ENCODE results near the gene BTBD17. TPM values are rescaled to one million over a fixed set of nuclear protein-coding genes. Genes with fewer than 3 reads are reported as not detected.

The BTBD17 gene
- total and polyA plus RNA-seq, 2 experiments from 2014 or later = 0.39 to 1.3 TPM

GRCh38 chr17:74330446-74330845 lies 31.2 kb downstream of the BTBD17 start:
- TF ChIP-seq, protein P1, sequence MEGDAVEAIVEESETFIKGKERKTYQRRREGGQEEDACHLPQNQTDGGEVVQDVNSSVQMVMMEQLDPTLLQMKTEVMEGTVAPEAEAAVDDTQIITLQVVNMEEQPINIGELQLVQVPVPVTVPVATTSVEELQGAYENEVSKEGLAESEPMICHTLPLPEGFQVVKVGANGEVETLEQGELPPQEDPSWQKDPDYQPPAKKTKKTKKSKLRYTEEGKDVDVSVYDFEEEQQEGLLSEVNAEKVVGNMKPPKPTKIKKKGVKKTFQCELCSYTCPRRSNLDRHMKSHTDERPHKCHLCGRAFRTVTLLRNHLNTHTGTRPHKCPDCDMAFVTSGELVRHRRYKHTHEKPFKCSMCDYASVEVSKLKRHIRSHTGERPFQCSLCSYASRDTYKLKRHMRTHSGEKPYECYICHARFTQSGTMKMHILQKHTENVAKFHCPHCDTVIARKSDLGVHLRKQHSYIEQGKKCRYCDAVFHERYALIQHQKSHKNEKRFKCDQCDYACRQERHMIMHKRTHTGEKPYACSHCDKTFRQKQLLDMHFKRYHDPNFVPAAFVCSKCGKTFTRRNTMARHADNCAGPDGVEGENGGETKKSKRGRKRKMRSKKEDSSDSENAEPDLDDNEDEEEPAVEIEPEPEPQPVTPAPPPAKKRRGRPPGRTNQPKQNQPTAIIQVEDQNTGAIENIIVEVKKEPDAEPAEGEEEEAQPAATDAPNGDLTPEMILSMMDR (IDR thresholded peaks at IDR 0.05; ENCODE audit: poor library complexity) = no peak
- TF ChIP-seq EZH2phosphoT487 (IDR thresholded peaks at IDR 0.05; ENCODE audit: low read depth, severe bottlenecking, unreplicated experiment) (no peak), EZH2 (IDR thresholded peaks at IDR 0.05; ENCODE audit: borderline replicate concordance) (no peak)
- no peaks in the 10 kb centered on the region for H3K4me1 ChIP-seq (ENCODE audit: insufficient read depth)
- H3K4me2 ChIP-seq = no peak overlapping the region
- H3K9me3 ChIP-seq (ENCODE audit: low read depth) = no peaks in the 10 kb centered on the region
- H3K36me3 ChIP-seq (replicated peaks; ENCODE audit: insufficient read depth, low read depth) = no peaks in the 10 kb centered on the region
- H3K27me3 ChIP-seq = peaks cover 24% of the 10 kb centered on the region
- H2AFZ ChIP-seq = no peak overlapping the region
- no peak for DNase-seq (ENCODE audit: low spot score)
- H3K4me3 ChIP-seq = no peak overlapping the region
- H3K9me2 ChIP-seq (replicated peaks; ENCODE audit: insufficient read depth) = no peaks in the 10 kb centered on the region
- H3K27ac ChIP-seq = no peak overlapping the region
- WGBS (ENCODE audit: low lambda C conversion rate, missing lambda C conversion rate) = 83% methylated on average over 8 of the region's 8 CpGs
- H3K79me2 ChIP-seq = no peaks in the 10 kb centered on the region
- no peaks in the 10 kb centered on the region for H4K20me1 ChIP-seq (ENCODE audit: insufficient read depth, poor library complexity, severe bottlenecking)

GRCh38 chr17:74329378-74329777 lies 32.3 kb downstream of the BTBD17 start:
- Histone ChIP-seq H3K4me2 (no peak overlapping the region), H3K9me3 (ENCODE audit: low read depth) (no peaks in the 10 kb centered on the region), H2AFZ (no peak overlapping the region), H3K27ac (no peak overlapping the region), H3K36me3 (replicated peaks; ENCODE audit: insufficient read depth, low read depth) (no peaks in the 10 kb centered on the region), H4K20me1 (ENCODE audit: insufficient read depth, poor library complexity, severe bottlenecking) (no peaks in the 10 kb centered on the region), H3K4me1 (ENCODE audit: insufficient read depth) (no peaks in the 10 kb centered on the region), H3K27me3 (peaks cover 34% of the 10 kb centered on the region), H3K9me2 (replicated peaks; ENCODE audit: insufficient read depth) (no peaks in the 10 kb centered on the region), H3K79me2 (no peaks in the 10 kb centered on the region), H3K4me3 (no peak overlapping the region)
- 94% methylated on average over 3 of the region's 3 CpGs for WGBS (ENCODE audit: low lambda C conversion rate, missing lambda C conversion rate)
- TF ChIP-seq EZH2phosphoT487 (IDR thresholded peaks at IDR 0.05; ENCODE audit: low read depth, severe bottlenecking, unreplicated experiment) (no peak), EZH2 (IDR thresholded peaks at IDR 0.05; ENCODE audit: borderline replicate concordance) (no peak)
- TF ChIP-seq, protein P1 (IDR thresholded peaks at IDR 0.05; ENCODE audit: poor library complexity) = no peak
- no peak for DNase-seq (ENCODE audit: low spot score)

DNA sequence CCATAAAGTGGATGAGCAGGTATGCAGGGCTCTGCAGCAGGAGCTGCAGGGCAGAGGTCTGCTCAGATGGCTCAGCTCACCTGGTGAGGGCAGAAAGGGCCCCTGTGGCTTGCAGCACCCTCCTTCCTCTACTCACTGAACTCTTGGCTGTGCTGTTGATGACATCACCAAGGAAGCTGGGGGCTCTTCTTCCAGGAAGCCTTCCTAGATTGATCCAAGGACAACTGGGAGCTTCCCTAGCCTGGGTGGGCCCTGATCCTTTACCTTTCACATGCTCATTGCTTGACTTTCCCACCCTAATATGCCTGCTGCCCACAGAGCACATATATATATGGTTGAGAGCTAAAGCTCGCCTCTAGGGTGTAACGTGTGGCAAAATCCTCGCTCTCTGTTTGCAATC lies 33.2 kb downstream of the BTBD17 start:
- no peaks in the 10 kb centered on the region for H3K79me2 ChIP-seq
- H4K20me1 ChIP-seq (ENCODE audit: insufficient read depth, poor library complexity, severe bottlenecking) = no peaks in the 10 kb centered on the region
- TF ChIP-seq EZH2 (IDR thresholded peaks at IDR 0.05; ENCODE audit: borderline replicate concordance) = no peak
- TF ChIP-seq, protein P1 (IDR thresholded peaks at IDR 0.05; ENCODE audit: poor library complexity) = no peak
- no peak overlapping the region for H2AFZ ChIP-seq
- H3K9me2 ChIP-seq (replicated peaks; ENCODE audit: insufficient read depth) = no peaks in the 10 kb centered on the region
- no peaks in the 10 kb centered on the region for H3K4me1 ChIP-seq (ENCODE audit: insufficient read depth)
- H3K9me3 ChIP-seq (ENCODE audit: low read depth) = no peaks in the 10 kb centered on the region
- peaks cover 37% of the 10 kb centered on the region for H3K27me3 ChIP-seq
- no peak overlapping the region for H3K27ac ChIP-seq
- no peak overlapping the region for H3K4me3 ChIP-seq
- no peaks in the 10 kb centered on the region for H3K36me3 ChIP-seq (replicated peaks; ENCODE audit: insufficient read depth, low read depth)
- DNase-seq (ENCODE audit: low spot score) = no peak
- WGBS (ENCODE audit: low lambda C conversion rate, missing lambda C conversion rate) = 93% methylated on average over 3 of the region's 3 CpGs
- H3K4me2 ChIP-seq = no peak overlapping the region

GRCh38 chr17:74326506-74326905 lies 35.2 kb downstream of the BTBD17 start:
- Histone ChIP-seq H3K4me2 (peak overlapping the region; percentile 85), H3K27me3 (peaks cover 37% of the 10 kb centered on the region), H3K9me2 (replicated peaks; ENCODE audit: insufficient read depth) (no peaks in the 10 kb centered on the region), H2AFZ (no peak overlapping the region), H3K79me2 (no peaks in the 10 kb centered on the region), H3K4me3 (no peak overlapping the region), H3K36me3 (replicated peaks; ENCODE audit: insufficient read depth, low read depth) (no peaks in the 10 kb centered on the region), H4K20me1 (ENCODE audit: insufficient read depth, poor library complexity, severe bottlenecking) (no peaks in the 10 kb centered on the region), H3K27ac (no peak overlapping the region), H3K9me3 (ENCODE audit: low read depth) (no peaks in the 10 kb centered on the region), H3K4me1 (ENCODE audit: insufficient read depth) (no peaks in the 10 kb centered on the region)
- DNase-seq (ENCODE audit: low spot score) = no peak
- 36% methylated on average over 7 of the region's 10 CpGs for WGBS (ENCODE audit: low lambda C conversion rate, missing lambda C conversion rate)
- TF ChIP-seq EZH2 (IDR thresholded peaks at IDR 0.05; ENCODE audit: borderline replicate concordance) (no peak), EZH2phosphoT487 (IDR thresholded peaks at IDR 0.05; ENCODE audit: low read depth, severe bottlenecking, unreplicated experiment) (no peak)
- TF ChIP-seq, protein P1 (IDR thresholded peaks at IDR 0.05; ENCODE audit: poor library complexity) = no peak
